ENCODE measurements around the gene AK5.

DNA sequence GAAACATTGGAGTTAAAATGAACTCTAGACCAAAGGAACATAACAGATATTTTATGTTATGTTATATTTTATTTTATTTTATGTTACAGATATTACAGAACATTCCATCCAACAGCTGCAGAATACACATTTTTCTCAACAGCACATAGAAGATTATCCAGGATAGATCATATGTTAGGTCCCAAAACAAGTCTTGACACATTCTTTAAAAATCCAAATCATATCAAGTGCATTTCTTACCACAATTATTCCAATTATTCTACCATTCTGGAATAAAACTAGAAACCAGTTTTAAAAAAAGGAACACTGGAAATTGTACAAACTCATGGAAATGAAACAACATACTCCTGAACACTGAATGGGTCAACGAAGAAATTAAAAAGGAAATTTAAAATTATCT lies 31.7 kb upstream of the AK5 start:
- no peak for TF ChIP-seq CTCF (IDR thresholded peaks at IDR 0.05)
- no peak for TF ChIP-seq EP300 (IDR thresholded peaks at IDR 0.05)
- TF ChIP-seq POLR2A (IDR thresholded peaks at IDR 0.05) = no peak

Data from tibial nerve (tissue), 4 donors.